ENCODE data around the gene BRICD5. TPM values are rescaled to one million over a fixed set of nuclear protein-coding genes. Genes with fewer than 3 reads are reported as not detected.

BRICD5 gene
- total RNA-seq, 1 donor from 2014 or later, result 30.2 TPM

- TF ChIP-seq, protein P1, sequence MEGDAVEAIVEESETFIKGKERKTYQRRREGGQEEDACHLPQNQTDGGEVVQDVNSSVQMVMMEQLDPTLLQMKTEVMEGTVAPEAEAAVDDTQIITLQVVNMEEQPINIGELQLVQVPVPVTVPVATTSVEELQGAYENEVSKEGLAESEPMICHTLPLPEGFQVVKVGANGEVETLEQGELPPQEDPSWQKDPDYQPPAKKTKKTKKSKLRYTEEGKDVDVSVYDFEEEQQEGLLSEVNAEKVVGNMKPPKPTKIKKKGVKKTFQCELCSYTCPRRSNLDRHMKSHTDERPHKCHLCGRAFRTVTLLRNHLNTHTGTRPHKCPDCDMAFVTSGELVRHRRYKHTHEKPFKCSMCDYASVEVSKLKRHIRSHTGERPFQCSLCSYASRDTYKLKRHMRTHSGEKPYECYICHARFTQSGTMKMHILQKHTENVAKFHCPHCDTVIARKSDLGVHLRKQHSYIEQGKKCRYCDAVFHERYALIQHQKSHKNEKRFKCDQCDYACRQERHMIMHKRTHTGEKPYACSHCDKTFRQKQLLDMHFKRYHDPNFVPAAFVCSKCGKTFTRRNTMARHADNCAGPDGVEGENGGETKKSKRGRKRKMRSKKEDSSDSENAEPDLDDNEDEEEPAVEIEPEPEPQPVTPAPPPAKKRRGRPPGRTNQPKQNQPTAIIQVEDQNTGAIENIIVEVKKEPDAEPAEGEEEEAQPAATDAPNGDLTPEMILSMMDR (IDR thresholded peaks at IDR 0.05; ENCODE audit: partially characterized antibody, unreplicated experiment), result no peak
- no peak overlapping the region for H3K27ac Mint-ChIP-seq (ENCODE audit: unreplicated experiment)
- no peak for DNase-seq
These were observed 40.6 kb downstream of the BRICD5 start for GRCh38 chr16:2170080-2170479.

DNA sequence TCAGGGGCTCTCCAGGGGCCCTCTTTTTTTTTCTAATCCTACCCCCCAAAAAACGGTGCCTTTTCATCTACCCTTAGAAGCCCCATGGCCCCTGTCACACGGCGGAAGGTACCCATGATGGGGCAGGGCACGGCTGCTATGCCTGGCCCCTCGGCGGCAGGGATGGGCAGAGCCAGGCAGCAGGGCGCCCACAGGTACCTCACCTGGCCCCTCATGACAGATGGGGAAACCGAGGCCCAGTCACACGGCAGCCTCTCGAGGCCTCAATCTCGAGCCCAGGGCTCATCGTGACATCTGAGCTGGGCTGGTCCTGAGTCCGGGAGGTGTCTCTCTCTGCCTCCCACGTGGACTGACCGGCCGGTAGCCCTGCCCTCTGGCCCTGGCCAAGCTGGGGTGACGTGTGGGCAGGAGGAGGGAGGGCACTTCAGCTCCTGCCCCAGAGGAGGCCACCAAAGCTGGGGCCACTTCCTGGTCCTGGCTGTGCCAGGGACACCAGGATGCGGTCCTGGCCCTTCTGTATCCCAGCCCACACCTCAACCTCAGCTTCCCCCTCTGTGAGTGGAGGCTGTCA, 43.5 kb downstream of the BRICD5 start:
- TF ChIP-seq, protein P1 (IDR thresholded peaks at IDR 0.05; ENCODE audit: partially characterized antibody, unreplicated experiment), result no peak

More at GRCh38 chr16:2170080-2170479, 40.6 kb downstream of the BRICD5 start:
- peaks cover 4% of the 10 kb centered on the region for H3K27me3 Mint-ChIP-seq (ENCODE audit: unreplicated experiment)
- H3K4me1 Mint-ChIP-seq (ENCODE audit: low read depth, unreplicated experiment), result peaks cover 3% of the 10 kb centered on the region
- no peaks in the 10 kb centered on the region for H3K9me3 Mint-ChIP-seq (ENCODE audit: unreplicated experiment)
- no peak overlapping the region for H3K4me3 Mint-ChIP-seq (ENCODE audit: unreplicated experiment)
- no peaks in the 10 kb centered on the region for H3K36me3 Mint-ChIP-seq (ENCODE audit: unreplicated experiment)

GRCh38 chr16:2166263-2167067, 44.2 kb downstream of the BRICD5 start:
- Mint-ChIP-seq H3K36me3 (ENCODE audit: unreplicated experiment) (no peaks in the 10 kb centered on the region), H3K4me1 (ENCODE audit: low read depth, unreplicated experiment) (peaks cover 3% of the 10 kb centered on the region), H3K4me3 (ENCODE audit: unreplicated experiment) (no peak overlapping the region), H3K27me3 (ENCODE audit: unreplicated experiment) (peaks cover 2% of the 10 kb centered on the region), H3K27ac (ENCODE audit: unreplicated experiment) (no peak overlapping the region), H3K9me3 (ENCODE audit: unreplicated experiment) (no peaks in the 10 kb centered on the region)
- TF ChIP-seq, protein P1 (IDR thresholded peaks at IDR 0.05; ENCODE audit: partially characterized antibody, unreplicated experiment), result no peak
- no peak for DNase-seq

More for the DNA sequence above, 43.5 kb downstream of the BRICD5 start:
- Mint-ChIP-seq H3K9me3 (ENCODE audit: unreplicated experiment) (no peaks in the 10 kb centered on the region), H3K4me3 (ENCODE audit: unreplicated experiment) (no peak overlapping the region), H3K36me3 (ENCODE audit: unreplicated experiment) (no peaks in the 10 kb centered on the region), H3K27ac (ENCODE audit: unreplicated experiment) (no peak overlapping the region), H3K27me3 (ENCODE audit: unreplicated experiment) (peaks cover 4% of the 10 kb centered on the region), H3K4me1 (ENCODE audit: low read depth, unreplicated experiment) (peaks cover 3% of the 10 kb centered on the region)
- no peak for DNase-seq

DNA sequence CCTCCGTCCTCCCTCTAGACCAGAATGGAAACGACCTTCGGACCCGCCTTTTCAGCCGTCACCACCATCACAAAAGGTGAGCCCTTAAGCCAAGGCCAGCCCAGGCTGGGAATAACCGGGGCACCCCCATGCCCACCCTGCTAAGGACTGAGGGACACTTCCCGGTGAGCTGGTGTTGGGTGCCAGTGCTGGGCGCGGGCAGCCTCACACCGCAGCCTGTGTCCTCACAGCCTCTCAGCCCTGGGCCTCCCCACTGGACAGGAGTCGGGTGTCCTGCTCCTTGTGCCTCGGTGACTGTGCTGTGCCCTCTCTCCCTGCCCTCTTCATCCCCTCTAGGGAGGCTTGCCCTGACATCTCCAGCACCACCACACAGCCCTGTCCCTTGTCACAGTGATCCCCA, 44.8 kb downstream of the BRICD5 start:
- Mint-ChIP-seq H3K9me3 (ENCODE audit: unreplicated experiment) (no peaks in the 10 kb centered on the region), H3K27me3 (ENCODE audit: unreplicated experiment) (peaks cover 2% of the 10 kb centered on the region), H3K36me3 (ENCODE audit: unreplicated experiment) (no peaks in the 10 kb centered on the region), H3K27ac (ENCODE audit: unreplicated experiment) (no peak overlapping the region), H3K4me3 (ENCODE audit: unreplicated experiment) (no peak overlapping the region), H3K4me1 (ENCODE audit: low read depth, unreplicated experiment) (peaks cover 3% of the 10 kb centered on the region)
- TF ChIP-seq, protein P1 (IDR thresholded peaks at IDR 0.05; ENCODE audit: partially characterized antibody, unreplicated experiment), result no peak
- no peak for DNase-seq

All from glutamatergic neuron (in vitro differentiated cells).